Stimulated activated CD4-positive, alpha-beta T cell treated with anti-CD3 and anti-CD28 coated beads, TNF-alpha, amount 100 ng/mL, for 1 hour (primary cell): ENCODE data around the gene NRXN3.

Experiments
- DNase-seq, 3 donors: peaks; one replicate each; pipeline ENCODE4 v3.0.0-alpha.2; 2020; ENCODE audit warnings: low read depth in 3 of 3, low spot score in 1 of 3

NRXN3 gene

GRCh38 chr14:79180656-79181055, 1010.5 kb downstream of the NRXN3 start:
- DNase-seq = no peak

GRCh38 chr14:79186523-79186922, 1016.4 kb downstream of the NRXN3 start:
- DNase-seq = no peak

DNA sequence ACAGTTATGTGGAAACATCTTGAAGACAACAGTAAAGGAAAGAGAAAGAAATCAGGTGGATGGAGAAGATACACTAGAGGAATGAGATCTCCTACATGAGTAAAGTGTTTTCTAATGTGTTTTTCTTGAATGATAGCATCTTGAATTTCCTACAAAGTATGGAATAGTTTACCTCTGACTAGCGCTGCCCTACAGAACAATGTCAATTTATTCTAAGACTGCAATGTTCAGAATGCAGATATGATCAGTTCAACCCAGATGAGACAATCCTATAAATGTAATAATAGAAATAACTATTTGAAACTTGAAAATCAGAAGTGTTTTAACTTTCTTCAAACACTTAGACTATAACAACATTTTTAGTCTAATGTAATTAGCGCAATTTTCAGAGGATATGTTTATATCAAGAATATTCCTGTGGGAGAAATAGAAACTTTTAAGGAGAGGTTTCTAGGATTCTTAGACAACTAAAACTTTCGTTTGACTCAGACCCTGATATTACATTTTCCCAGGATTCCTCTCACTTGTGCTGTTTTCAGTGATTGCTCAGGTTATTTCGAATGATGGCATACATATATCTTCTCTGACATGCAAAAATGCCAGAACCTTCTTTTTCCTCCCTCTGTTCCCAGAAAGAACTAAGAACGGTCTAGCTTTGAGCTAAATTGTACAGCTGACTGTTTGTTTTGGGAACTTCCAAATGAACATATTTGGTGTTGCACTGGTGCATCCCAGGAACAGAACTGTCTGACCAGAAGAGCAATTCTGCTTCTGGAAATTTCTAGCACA, 1023.7 kb downstream of the NRXN3 start:
- no peak for DNase-seq

DNA sequence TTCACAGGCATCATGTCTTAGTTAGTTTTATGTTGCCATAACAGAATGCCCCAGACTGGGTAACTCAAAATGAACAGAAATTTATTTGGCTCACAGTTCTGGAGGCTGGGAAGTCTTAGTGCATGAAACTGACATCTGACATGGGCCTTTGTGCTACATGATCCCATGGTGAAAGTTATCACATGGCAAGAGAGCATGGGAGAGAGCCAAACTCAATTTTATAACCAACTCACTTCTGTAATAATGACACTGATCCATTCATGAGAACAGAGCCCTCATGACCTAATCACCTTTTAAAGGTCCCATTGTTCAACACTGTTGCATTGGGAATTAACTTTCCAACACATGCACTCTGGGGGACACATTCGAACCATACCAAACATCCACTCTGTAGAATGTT, 1026.0 kb downstream of the NRXN3 start:
- DNase-seq = no peak

DNA sequence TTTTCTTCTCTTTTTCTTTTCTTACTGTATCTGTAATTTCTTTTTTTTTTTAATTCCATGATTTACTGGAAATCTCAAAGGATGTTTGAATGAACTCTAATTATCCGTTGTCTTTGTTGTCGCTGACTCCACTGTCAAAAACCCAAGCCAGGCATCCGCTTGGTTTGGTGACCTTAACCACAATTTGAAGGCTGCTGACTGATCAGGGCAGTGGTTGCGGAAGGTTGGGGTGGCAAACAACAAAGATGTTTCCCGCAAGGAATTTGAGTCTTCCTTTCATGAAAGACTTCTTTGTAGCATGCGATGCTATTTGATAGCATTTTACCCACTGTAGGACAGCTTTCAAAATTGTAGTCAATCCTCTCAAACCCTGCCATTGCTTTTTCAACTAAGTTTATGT, 1027.3 kb downstream of the NRXN3 start:
- no peak for DNase-seq

DNA sequence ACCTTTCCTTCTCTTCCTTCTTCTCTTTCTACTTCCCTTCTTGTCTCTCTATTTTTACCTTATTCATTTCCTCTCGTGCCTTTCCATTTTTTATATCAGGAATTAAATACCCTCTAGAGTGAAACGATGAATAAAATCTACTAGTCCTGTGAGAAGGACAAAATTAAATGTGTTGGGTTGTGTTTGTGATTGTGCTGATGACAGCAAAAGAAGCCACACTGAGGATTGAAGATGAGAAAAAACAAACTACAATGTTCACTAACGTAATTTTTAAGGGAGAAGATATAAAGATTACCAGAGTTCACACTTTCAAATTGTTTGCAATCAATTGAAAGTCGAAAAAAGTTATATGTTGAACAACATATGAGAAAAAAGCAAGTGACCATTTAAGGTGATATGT, 1029.0 kb downstream of the NRXN3 start:
- DNase-seq = no peak

- no peak for DNase-seq
Observed at GRCh38 chr14:79201564-79202207, 1031.5 kb downstream of the NRXN3 start.

- DNase-seq = no peak
Observed at GRCh38 chr14:79204591-79204990, 1034.4 kb downstream of the NRXN3 start.

DNA sequence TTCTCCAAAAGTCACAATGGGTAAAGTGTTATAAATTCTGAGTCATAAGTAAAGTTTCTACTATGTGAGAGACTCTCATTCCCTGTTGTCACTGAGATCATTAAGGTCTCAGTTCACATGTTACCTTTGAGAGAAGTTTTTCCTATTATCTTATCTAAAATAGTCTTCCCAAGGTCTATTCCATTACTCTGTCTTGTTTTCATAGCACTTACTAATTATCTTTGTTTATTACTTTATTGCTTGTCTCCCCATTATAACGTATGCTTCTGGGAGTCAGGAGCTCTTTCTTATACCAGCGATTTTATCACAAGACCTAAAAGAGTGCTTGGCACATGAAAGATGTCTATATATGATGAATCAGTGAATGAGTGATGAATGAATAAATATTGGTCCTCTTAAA, 1039.2 kb downstream of the NRXN3 start:
- DNase-seq = no peak

DNA sequence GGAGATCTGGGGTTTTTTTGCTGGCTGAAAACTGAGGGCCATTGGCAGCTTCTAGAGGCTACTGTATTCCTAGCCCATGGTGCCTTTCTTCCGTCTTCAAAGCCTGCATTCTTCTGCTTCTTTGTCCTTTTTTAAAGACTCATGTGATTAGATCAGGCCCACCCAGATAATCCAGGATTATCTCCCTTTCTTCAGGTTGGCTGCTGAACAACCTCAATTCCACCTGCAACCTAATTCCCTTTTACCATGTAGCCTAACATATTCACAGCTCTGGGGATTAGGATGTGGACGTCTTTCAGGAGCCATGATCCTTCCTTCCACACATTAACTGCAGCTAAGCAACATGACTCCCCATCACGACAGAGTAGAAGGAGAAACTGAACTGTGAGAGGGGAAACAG, 1055.6 kb downstream of the NRXN3 start:
- DNase-seq = no peak

GRCh38 chr14:79229383-79229909, 1059.3 kb downstream of the NRXN3 start:
- DNase-seq = no peak

- DNase-seq = no peak
Observed at GRCh38 chr14:79242666-79243065, 1072.5 kb downstream of the NRXN3 start.

GRCh38 chr14:79246173-79246572, 1076.0 kb downstream of the NRXN3 start:
- DNase-seq = no peak

DNA sequence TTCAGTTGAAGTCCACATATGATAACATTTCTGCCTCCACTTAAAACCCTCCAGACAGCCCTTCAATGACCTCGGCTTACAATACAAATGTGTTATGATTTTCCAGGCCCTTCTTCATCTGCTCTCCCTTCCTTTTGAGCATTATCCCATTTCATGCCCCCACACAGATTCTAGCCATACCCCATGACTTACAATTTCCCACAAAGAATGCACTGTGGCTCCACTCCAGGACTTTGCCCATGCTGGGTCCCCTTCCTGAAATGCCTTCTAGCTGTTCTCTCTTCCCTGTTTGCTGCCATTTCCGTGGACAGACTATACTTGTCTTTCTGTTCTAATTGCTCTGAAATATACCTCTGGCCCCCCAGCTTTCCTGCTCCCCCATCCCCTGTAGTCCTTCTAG, 1078.0 kb downstream of the NRXN3 start:
- DNase-seq = no peak

GRCh38 chr14:79248771-79249170, 1078.6 kb downstream of the NRXN3 start:
- DNase-seq = no peak

GRCh38 chr14:79251278-79251677, 1081.1 kb downstream of the NRXN3 start:
- DNase-seq = no peak

GRCh38 chr14:79253576-79253975, 1083.4 kb downstream of the NRXN3 start:
- DNase-seq = no peak

DNA sequence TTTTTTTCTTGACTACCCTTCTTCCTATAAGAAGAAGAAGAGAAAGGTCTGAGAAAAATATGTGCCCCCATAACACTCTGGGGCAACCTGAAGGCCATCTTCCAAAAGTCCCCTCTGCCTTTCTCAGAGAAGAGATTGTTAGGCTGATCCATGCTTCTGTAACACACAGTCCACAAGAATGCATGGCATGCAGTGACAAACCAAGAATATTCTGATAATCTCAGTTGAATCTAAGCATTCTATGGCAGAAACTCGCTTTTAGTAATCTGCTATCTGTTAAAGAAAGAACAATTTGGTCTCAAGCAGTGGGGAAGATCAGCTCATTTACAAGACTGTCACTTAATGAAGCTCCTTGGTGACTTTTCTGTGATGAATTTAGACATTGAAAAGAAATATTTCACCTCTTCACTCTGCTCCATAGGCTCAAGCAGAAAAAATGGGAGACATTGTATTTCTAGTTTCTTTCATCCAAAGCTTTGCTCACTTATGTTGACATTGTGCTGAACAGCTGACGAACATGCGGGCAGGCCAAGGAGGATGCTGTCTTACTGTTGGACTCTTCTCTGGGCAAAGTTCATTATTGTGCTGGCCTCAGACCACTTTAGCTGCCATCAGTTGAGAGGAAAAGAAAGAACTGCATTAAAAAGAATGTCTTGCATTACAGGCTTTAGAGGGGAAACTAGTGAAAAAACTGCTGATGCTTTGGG, 1084.0 kb downstream of the NRXN3 start:
- DNase-seq = no peak

DNA sequence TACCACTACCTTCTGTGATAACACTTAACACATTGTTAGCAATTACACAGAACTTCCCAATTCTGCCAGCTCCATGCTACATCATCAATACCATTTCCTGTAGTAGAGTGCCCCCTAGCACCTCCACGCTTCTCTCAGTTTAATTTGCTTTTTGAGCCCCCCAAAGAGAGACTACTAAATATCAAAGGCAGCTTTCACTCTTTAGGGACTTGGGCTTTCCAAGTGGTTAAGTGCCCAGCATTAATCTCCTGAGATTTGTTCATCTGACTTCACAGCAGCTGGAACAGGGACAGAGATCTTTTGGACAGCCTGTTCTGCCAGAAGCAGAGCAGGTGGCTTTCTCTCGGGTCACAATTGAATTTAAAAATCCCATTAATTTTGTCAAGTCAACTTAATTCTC, 1086.2 kb downstream of the NRXN3 start:
- DNase-seq = no peak

DNA sequence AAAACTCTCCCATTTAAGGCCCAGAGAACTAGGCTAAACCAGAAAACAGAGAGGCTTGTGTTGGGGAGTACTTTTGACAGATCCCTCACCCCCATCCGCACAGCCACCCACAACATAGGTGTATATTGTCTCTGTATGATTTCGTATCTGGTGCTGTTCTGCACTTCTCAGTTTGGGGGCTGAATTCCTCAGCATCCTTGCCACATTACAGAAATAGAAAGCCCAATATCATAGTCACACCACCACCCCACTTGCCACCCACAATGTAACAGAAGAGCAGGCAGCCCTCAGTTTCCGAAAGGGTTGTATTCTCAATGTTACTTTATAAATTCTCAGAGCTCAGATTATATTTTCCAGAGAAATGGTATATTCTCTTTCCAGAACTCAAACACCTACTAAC, 1090.2 kb downstream of the NRXN3 start:
- DNase-seq = no peak

DNA sequence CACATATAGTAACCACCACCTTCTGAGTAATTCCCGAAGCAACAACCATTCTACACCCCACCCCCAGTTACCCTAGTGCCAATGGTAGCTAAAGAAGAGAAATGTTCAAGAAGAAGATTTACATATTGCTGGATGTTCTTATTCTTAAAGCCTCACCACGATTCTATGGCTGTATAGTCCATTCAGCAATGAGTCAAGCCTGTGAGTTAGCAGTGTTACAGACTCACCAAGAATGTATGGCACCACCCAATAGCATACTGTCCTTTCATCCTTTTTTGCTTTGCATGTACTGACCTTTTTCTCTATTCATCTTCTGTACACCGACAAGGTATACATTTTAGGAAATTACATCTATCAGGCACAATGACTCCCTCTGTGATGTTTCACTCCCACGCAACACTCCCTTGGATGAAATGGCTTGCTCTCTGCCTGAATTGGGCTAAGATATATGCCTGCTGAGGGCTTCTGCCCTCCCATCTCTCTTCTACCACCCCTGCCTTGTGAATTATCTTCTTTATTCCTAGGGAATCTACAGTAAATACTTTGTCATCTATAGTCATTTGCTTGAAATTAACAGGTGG, 1095.3 kb downstream of the NRXN3 start:
- no peak for DNase-seq

DNA sequence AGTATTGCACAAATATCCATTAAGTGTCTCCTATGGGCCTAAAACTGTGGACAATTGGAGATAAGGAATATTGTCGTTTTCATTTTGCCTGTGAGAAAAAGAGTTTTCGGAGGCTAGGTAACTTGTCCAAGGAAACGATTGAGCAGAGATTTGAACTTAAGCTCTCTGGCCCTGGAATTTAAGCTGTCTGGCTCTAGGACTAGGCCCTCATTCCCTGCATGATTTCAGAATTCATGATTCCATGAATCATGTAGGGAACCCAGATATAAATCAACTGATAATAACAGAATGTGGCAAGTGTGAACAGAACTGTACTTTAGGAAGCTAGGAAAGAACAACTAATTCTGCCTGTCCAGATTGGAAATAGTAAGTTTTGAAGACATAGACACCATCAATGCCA, 1100.2 kb downstream of the NRXN3 start:
- no peak for DNase-seq
